GM18505 (cell line): ENCODE measurements around the gene RNF126.
"Not testable (repeated sequence)": the region's sequence is repeated elsewhere in the genome, so short reads cannot be mapped to it uniquely, and the experiment has no call there.

Experiments
- ATAC-seq: cut with Tn5 transposase; IDR thresholded peaks from one replicate; pipeline ENCODE4 v1.9.1; 2021; ENCODE audit not compliant: unreplicated experiment
- POLR2A ChIP-seq: IDR thresholded peaks from 4 replicates; pipeline ENCODE4 v1.6.1; 2011; ENCODE audit warnings: borderline replicate concordance; ENCODE audit not compliant: insufficient read depth, insufficient read length; ENCODE audit errors: extremely low read depth

The RNF126 gene

DNA sequence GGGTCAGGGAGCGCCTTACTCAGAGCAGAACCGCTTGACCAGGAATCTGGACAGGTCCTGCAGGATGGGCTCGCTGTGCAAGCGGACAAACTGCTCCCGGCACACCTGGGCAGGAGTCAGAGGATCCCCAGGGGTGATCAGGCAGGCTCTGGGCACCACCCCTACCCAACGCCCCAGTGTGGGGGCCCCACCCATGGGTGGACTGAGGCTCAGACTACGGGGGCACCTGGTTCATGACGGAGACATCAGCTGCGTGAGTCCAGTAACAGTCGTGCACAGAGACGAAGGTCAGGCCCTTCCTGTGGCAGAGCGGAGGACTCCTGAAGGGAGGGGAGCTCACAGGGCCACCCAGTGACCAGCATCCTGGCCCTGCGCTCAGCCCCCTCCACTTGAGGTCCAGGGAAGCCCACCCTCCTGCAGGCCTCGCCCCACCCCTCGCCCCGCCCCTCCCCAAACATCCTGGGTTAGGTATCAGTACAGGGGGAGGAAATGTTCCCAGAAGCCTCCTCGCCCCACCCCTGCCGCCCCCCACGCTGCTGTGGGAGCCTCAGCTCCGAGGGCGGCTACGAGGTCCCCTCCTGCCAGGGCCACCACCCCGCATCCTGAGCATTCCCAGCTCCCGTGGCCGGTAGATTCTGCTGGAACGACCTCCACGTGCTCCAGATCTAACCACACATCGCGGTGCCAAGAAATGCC, 45.3 kb downstream of the RNF126 start:
- ATAC-seq, result no peak
- no peak for TF ChIP-seq POLR2A

DNA sequence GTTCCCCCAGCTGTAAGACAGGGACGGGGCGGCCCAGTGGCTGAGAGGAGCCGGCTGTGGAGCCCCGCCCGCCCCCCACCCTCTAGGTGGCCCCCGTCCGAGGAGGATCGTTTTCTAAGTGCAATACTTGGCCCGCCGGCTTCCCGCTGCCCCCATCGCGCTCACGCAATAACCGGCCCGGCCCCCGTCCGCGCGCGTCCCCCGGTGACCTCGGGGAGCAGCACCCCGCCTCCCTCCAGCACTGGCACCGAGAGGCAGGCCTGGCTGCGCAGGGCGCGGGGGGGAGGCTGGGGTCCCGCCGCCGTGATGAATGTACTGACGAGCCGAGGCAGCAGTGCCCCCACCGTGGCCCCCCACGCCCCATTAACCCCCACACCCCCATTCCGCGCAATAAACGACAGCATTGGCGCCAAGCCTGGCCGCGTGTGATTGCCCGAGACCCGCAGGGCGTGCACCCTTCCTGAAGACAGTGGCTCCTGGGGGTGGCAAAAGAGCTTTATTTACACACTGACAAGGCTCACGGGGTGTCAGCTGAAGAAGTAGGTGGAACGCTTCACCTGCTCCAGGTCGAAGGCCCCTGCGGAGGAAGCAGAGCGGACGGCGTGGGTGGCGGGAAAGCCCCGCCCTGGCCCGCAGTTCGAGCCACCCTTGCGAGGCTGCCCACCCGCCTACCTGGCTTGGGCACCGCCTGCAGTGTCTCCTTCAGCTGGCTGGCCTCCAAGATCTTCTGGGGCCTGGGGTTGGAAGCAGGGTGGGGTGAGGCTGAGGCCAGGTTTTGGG, 46.1 kb downstream of the RNF126 start:
- no peak for ATAC-seq
- TF ChIP-seq POLR2A, result no peak

DNA sequence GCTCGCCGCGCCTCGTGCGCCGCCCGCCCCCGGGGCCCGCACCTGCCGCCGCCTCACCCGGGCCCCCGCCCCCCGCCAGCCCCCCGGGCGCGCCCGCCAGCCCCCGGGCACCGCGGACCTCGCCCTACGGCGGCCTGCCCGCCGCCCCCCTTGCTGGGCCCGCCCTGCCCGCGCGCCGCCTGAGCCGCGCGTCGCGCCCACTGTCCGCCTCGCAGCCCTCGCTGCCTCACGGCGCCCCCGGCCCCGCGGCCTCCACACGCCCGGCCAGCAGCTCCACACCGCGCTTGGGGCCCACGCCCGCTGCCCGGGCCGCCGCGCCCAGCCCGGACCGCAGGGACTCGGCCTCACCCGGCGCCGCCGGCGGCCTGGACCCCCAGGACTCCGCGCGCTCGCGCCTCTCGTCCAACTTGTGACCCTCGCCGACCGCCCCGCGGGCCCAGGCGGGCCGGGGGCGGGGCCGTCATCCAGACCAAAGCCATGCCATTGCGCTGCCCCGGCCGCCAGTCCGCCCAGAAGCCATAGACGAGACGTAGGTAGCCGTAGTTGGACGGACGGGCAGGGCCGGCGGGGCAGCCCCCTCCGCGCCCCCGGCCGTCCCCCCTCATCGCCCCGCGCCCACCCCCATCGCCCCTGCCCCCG, 46.8 kb downstream of the RNF126 start:
- no peak for TF ChIP-seq POLR2A
- no peak for ATAC-seq

GRCh38 chr19:615619-616018, 47.4 kb downstream of the RNF126 start:
- ATAC-seq, result no peak
- TF ChIP-seq POLR2A, result no peak

DNA sequence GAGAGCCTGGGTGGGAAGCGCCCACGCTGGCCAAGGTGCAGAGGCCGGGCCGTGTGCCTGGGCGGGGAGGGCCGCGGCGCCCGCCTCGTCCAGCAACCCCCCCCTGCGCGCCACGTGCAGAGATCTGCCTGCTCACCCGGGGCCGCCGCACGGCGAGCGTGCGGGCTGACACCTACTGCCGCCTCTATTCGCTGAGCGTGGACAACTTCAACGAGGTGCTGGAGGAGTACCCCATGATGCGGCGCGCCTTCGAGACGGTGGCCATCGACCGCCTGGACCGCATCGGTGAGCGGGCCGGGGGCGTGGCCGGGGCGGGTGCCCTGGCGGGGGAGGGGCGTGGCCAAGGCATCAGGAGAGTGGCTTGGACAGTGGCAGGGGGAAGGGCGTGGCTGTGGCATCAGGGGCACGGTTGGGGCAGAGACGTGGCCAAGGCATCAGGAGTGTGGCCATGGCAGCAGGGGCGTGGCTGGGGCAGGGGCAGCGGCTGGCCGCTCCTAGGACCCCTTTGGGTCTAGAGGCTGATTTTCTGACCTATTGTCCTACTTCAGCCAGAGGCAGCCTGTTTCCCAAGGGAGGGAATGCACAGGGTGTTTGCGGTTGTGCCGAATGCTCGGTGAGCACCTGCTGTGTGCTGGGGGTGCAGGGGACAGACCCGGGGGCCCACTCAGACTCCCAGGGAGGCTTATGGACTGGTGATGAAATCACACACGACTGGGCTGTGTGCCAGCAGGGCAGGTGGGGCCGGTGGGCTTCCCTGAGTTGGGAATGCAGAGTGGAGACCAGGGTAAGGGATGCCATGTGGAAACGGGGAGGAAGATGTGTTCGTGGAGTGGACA, 49.1 kb downstream of the RNF126 start:
- no peak for TF ChIP-seq POLR2A
- ATAC-seq, result no peak

GRCh38 chr19:612941-613340, 50.1 kb downstream of the RNF126 start:
- ATAC-seq, result no peak
- no peak for TF ChIP-seq POLR2A

- no peak for ATAC-seq
- no peak for TF ChIP-seq POLR2A
Observed at GRCh38 chr19:611481-611868, 51.5 kb downstream of the RNF126 start.

GRCh38 chr19:610801-611480, 52.1 kb downstream of the RNF126 start:
- TF ChIP-seq POLR2A, result no peak
- no peak for ATAC-seq

DNA sequence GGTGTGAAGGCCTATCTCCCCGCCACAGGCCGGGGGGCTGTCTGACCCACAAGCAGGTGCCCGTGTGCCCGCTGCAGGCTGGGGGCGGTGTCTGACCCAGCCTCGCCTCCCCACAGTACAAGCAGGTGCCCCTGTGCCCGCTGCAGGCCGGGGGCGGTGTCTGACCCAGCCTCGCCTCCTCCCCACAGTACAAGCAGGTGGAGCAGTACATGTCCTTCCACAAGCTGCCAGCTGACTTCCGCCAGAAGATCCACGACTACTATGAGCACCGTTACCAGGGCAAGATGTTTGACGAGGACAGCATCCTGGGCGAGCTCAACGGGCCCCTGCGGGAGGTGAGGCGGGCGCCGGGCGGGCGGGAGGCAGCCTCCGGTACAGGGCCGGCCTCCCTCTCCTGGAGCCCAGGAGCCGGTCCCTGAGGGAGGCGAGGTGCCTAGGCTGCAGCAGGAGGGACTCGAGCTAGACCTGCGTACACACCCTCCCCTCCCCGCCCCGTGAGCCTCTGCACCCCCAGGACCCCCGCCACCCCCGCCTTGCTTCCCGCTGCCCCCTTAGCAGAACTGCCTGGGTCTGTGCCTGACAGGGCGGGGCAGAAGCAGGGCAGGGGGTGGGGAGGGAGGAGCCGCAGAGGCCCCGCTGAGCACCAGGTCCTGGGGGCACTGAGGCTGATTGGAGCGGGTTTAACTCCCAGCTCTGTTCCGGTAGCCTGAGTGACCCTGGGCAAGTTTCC, 52.8 kb downstream of the RNF126 start:
- TF ChIP-seq POLR2A, result no peak
- ATAC-seq, result no peak

- ATAC-seq, result no peak
- TF ChIP-seq POLR2A, result no peak
Observed at GRCh38 chr19:609004-609346, 54.0 kb downstream of the RNF126 start.

- no peak for TF ChIP-seq POLR2A
- no peak for ATAC-seq
Observed at GRCh38 chr19:608155-609003, 54.6 kb downstream of the RNF126 start.

DNA sequence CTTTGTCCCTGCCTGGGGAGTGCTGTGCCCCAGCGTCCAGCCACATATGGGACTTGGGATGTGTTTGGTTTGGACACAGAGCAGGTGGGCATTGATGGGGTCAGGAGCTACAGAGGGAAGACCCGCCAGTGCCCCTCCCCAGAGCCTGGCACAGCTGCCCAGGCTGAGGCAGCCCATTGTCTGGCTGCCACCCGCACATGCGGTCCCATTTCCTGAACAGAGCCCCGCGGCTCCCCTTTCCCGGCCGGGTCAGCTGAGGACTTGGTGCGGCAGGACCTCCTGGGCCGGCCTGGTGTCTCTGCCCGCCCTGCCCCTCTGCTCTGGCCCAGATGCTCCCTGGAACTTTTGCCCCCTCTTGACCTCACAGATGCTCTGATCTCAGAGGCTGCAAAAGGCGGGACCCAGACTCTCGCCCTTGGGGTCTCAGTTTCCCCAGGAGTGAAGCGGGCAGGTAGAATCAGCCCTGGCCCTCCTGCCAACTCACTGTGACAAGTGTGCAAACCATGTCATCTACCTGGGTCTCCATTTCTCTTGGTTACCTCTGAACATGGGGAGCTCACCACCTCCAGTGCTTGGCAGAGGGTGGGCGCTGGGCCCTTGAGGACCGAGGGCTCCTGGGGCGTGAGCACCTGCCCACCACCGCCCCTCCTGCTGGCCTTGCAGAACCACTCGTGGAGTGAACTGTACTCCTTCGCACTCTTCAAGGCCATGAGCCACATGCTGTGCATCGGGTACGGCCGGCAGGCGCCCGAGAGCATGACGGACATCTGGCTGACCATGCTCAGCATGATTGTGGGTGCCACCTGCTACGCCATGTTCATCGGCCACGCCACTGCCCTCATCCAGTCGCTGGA, 55.5 kb downstream of the RNF126 start:
- ATAC-seq, result no peak
- TF ChIP-seq POLR2A, result no peak

DNA sequence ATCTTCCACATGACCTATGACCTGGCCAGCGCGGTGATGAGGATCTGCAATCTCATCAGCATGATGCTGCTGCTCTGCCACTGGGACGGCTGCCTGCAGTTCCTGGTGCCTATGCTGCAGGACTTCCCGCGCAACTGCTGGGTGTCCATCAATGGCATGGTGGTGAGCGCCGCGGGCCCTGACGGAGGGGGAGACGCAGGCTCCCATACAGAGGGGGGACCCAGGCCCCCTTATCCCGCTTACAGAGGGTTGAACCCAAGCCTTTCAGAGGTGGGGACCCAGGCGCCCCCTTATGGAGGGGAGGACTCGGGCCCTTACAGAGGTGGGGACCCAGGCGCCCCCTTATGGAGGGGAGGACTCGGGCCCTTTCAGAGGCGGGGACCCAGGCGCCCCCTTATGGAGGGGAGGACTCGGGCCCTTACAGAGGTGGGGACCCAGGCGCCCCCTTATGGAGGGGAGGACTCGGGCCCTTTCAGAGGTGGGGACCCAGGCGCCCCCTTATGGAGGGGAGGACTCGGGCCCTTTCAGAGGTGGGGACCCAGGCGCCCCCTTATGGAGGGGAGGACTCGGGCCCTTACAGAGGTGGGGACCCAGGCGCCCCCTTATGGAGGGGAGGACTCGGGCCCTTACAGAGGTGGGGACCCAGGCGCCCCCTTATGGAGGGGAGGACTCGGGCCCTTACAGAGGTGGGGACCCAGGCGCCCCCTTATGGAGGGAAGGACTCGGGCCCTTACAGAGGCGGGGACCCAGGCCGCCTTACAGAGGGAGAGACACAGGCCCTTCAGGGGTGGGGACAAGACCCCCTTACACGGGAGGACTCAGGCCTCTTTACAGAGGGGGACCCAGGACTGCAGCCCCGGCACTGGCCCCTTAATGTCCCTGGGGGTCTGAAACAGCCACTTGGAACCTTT, 57.7 kb downstream of the RNF126 start:
- not testable (repeated sequence) for ATAC-seq
